Hypothalamus (tissue), 51 donors: Measurements from ENCODE around the gene RETREG1.

Source experiments
- DNase-seq, 51 donors: peaks; one replicate each; lab custom pipeline; 2025; lab: John Stamatoyannopoulos, UW

The RETREG1 gene

GRCh38 chr5:16586556-16586955, 30.2 kb downstream of the RETREG1 start:
- no peak for DNase-seq

- DNase-seq, result no peak
Measured at GRCh38 chr5:16585041-16585667, 31.6 kb downstream of the RETREG1 start.

- no peak for DNase-seq
Measured at GRCh38 chr5:16582081-16582480, 34.7 kb downstream of the RETREG1 start.

DNA sequence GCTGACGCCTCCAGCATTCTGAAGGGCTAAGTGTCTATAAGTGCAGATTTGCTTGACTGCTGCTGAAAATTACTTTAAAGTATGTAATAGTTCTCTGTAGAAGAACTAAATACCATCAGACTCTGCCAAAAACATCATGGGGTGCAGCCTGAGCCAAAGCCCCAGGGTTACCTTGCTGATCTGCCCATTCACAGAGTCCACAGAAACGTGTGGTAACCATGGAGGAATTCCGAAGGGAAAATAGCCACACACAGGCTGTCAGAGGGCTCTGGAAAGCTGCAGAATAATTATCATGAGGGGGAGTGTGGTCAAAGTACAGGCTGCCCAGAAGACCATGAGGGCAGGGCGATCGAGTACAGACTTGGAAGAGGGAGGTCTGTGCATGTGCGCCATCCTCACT, 36.4 kb downstream of the RETREG1 start:
- DNase-seq, result peak in 1 of 51 donors; percentile 25

DNA sequence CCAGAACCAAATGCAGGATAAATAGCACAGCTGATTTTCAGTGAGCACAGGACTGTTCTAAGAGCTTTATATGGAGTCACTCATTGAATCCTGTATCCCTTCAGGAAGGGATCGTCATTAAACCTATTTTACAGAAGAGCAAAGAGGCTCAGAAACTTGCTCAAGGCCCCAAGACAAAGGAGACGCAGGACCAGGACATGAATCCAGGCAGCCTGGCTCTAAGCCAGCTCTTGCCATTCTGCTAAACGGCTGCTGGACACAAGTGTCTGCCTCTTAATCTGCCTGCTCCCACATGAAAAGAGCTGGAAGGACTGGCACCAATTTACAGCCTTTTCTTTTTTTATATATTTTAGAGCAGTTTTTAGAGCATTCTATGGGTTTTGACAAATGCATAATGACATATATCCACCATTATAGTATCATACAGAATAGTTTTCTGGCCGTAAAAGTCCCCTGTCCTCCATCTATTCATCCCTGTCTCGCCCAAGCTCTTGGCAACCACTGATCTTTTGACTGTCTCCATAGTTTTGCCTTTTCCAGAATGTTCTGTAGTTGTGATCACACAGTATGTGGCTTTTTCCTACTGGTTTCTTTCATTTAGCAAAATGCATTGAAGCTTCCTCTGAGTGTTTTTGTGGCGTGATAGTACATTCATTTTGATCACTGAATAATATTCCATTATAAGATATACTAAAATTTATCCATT, 37.5 kb downstream of the RETREG1 start:
- peak in 29 of 51 donors; percentile 7 to 71 (median 39) for DNase-seq

DNA sequence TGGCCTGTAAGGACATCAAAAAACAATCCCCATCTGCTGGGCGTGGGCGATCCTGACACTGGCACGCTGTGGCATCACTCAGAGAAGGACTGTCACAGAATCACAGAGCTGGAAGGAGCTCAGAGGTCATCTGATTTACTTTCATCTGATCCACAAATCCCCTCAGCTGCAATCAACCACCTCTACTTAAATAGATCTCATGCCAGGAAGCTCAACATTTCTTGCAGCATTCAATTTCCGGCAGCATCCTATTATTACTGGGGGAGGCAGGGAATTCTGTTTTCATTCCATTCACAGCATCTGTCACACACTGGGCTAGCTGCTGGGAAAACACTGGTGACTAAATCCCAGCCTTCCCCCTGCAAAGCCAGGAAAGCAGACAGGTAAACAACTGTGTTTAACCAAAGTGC, 38.3 kb downstream of the RETREG1 start:
- peak in 19 of 51 donors; percentile 15 to 65 (median 33) for DNase-seq

- no peak for DNase-seq
Measured at GRCh38 chr5:16577677-16578076, 39.1 kb downstream of the RETREG1 start.

DNA sequence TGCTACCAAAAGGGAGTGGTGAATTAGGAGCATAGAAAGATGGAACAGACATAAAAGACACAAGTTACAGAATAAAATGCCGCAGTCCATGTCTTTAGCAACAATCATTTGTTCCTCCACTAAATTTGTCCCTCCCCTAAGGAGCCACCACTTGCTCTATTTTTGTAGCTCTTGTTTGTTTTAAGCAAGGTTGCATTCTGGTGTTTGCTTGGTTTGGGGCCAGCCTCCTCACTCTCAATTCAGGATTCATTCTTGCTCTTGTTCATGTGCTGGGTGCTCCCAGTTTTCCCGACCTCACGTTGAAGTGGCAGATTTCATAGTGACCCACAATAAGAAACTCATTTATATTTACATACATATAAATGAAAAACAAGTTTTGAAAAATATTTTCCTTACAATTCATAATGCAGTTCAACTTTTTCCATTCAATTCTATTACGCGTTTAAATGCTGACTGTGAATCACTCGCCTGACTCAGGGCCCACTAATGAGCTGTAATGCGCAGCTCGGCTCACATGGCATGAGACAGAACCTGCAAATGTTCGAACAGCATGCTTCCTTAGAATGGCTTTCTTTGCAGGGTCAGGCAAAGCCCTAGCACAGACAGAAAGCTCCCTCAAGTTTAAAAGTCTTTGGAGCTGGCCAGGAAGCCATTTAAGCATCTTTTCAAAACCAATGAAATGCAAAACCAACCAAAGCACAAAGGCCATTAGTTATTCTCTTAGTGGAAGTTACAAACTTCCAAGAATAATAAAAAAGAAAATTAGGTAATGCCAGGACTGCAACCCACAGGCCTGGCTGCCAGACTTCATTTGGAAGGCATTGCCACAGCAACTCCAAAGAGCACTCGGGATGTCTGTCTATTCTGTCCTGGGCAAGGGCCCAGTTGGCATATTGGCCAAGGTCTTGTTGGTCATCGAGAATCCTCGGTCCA, 41.7 kb downstream of the RETREG1 start:
- DNase-seq, result peak in 40 of 51 donors; percentile 2 to 89 (median 58)

DNA sequence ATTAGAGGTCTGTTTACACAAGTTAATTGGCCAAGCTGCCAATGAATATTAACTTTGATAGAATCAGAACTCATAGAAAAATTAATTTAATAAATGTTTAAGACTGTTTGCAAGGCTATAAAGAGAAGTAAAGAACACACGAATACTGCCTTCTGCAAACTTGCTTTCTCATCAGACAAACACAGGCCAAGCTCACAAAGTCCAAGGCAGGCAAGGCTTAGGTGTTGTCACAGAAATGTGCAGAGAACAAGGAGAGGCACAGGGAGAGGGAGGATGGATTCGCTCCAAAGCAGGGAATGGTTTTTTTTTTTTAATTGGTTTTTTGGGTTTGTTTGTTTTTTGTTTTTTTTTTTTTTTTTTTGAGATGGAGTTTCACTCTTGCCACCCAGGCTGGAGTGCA, 43.4 kb downstream of the RETREG1 start:
- DNase-seq, result no peak

- no peak for DNase-seq
Measured at GRCh38 chr5:16572289-16573015, 44.3 kb downstream of the RETREG1 start.

DNA sequence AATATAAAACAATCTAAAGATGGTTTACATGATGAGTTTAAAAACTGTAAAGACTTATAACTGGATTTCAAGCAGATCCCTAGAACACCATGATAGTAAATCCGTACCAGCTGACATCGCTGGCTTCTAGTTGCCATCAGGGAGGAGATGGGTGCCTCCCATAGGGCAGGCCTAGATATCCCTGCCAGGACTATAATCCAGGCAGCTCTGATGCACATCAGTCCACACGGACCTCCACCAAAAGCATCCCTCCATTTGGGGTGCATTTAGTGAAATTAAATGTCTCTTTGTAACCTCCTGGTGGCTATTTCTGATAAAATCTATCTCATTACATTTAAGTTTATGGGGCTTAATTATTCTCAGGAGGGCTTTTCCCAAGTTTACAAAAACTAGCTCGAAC, 45.8 kb downstream of the RETREG1 start:
- DNase-seq, result no peak

- no peak for DNase-seq
Measured at GRCh38 chr5:16570121-16570815, 46.5 kb downstream of the RETREG1 start.

GRCh38 chr5:16568875-16569580, 47.8 kb downstream of the RETREG1 start:
- DNase-seq, result peak in 47 of 51 donors; percentile 20 to 96 (median 84)

GRCh38 chr5:16567365-16567764, 49.4 kb downstream of the RETREG1 start:
- DNase-seq, result no peak

GRCh38 chr5:16565118-16565517, 51.7 kb downstream of the RETREG1 start:
- no peak for DNase-seq

DNA sequence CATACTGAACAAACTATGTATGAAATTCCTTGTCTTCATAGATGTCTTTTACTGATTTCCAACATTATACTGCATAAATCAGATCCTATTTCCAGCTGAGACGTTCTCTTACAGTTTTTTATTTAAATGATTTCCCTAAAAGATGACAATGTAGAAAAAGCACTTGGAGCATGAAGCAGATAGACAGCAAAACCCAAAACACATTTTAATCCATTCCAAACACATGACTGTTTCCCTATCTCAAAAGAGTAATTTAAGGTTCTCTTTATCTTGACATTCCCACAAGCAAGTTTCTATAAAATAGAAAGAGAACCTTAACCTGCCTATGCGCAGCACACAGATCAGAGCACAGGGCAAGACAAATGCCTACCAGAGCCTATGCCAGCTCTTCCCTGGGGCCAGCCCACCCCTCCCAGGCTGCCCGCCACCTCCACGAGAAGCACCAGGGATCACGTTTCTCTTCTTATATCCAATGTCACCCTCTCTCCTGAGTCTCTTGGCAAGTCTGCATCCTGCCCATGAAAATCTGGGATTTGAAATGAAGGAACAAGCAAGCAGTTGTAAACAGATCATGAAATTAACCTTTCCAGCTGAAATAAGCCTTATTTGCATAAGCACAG, 52.4 kb downstream of the RETREG1 start:
- DNase-seq, result no peak

DNA sequence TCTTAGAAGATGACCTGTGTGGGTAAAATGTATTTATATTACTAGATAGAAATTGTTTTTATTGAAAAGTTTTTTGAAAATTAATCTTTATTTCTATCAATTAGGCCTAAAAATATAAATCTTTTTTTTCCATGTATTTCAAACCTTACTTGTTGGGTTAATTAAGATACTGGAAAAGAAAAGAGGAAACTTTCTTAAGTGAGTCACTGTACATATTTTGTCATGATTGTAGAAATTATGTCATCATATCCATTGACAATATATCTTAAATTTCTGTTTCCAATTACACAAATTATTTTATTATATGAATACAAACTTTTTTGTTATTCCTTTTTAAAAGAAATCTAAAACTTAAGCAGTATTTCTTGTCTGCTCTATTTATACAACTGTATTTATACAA, 53.1 kb downstream of the RETREG1 start:
- no peak for DNase-seq

DNA sequence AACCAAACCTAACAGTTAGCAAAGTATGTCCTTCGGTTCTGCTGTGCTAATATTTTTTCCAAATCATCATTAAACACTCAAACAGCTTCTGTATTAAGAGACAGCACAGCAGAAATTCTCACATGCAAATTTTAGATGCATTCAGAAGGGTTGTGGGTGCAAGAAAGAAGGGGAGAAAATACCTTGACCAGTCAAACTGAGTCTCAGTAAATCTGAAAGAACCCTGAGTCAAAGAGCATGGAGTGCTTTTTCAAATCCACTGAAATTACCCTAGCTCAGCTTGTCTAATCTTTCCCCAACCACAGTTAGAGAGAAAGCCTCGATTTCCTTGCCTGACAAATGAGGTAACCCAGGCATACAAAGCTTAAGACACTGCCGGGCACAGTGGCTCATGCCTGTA, 55.1 kb downstream of the RETREG1 start:
- no peak for DNase-seq

- no peak for DNase-seq
Measured at GRCh38 chr5:16559702-16560101, 57.1 kb downstream of the RETREG1 start.
